HG03139 (cell line): Measurements from ENCODE around the gene P3H1.

Source experiments
- ATAC-seq: cut with Tn5 transposase; IDR thresholded peaks from one replicate; pipeline ENCODE4 v1.9.1; 2021; ENCODE audit not compliant: unreplicated experiment

P3H1 gene

DNA sequence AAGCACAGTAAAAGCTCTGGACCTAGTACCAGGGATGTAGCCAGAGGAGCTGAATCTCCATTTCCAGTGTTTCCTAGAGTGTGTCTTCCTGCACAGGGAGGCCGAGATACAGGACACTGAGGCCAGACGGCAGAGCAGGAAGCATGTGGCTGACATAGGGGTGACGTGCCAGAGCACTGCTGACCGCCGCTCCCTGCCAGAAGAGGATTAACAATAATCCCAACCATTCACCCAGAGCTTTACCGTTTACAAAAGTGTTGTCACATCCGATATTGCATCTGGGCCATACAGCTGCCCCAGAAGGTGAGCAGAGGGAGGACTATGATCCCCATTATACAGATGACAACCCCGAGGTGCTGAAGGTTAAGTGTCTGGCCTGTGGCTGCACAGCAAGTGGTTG is 21.0 kb downstream of the P3H1 start:
- ATAC-seq, result no peak

DNA sequence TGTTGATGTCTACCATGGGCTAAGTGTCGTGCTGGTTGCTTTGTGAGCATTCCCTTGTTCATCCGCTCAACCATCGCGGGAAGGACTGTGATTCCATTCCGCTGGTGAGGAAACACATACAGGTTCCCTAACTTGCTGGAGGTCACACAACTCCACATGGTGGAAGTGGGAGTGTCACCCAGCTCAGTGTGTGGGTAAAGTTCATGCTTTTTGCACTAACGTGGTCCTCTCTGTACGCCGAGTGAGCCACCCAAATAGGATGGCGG is 22.7 kb downstream of the P3H1 start:
- ATAC-seq, result no peak

DNA sequence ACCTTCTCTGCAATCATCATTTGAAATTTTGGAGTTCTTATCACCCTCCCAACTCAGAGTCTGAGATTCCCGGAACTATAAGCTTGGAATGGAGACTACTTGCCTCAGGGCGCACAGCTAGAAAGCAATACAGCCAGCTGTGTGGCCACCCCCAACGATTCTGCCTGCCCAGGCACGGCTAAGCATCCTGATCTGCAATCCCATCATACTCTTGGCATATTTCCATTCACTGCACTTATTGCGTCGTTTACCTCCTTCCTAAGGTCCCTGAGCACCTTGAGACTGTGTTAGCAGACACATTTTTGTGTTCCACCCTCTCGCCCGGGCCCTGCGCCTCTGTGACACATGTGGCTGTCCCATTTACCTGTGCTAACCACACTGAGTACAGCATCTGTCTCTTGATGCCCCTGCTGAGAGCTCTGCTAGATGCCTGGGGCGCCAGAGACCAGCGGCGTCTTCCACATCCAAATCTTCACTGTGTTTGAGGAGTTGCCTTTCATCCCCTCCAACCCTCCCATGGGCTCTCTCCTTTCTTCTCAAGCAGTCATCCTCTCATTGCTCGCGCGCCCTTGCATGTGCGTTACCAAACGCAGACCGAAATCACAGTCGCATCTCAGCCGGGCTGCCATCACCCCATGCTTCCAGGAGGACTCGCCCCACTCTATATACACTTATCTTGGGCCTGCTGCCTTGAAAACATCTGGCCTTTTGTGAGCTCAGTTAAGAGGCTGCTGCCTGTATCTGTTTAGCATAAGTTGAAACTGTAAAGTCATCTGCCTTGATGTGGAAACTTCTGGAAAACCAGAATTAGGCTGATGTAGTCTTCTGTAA is 23.3 kb downstream of the P3H1 start:
- no peak for ATAC-seq

- no peak for ATAC-seq
These were observed 24.1 kb downstream of the P3H1 start for GRCh38 chr1:42742617-42743316.

DNA sequence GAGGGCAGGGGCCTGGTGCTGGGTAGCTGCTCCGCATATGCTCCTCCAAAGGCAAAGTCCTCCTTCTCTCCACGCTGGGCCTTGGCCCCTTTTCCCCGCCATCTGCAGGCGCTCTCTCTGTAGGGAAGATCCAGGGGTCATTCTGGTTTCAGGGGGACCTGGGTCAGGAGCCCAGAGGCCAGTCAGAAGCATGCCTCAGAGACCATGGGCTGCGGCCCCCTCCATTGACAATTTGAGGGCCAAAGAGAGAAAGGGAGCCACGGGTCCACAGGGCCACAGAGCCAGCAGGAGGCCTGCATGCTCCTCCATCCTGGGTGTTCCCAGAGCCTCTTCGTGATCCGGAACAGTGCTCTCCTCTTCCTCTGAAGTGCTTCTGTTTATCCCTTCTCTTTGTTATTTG is 24.7 kb downstream of the P3H1 start:
- ATAC-seq, result no peak

DNA sequence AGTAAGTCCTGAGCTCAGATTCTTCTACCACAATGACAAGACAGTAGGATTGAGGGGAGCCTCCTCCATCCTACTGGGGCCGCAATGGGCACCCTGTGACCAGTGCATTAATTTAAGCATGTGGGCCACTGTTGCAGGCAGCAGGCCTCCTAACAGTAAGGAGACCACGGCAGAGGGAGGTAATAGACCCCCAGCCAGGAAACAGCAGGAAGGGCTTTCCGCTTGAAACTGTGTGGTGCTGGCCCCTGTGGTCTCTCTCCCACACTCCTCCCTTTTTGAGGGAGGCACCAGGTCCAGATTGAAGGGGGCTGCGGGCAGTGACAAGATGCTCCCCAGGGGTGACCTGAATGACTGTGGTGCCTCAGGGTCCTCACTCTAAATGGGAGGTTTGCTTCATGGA is 25.1 kb downstream of the P3H1 start:
- no peak for ATAC-seq

GRCh38 chr1:42740851-42741580 is 25.8 kb downstream of the P3H1 start:
- no peak for ATAC-seq

DNA sequence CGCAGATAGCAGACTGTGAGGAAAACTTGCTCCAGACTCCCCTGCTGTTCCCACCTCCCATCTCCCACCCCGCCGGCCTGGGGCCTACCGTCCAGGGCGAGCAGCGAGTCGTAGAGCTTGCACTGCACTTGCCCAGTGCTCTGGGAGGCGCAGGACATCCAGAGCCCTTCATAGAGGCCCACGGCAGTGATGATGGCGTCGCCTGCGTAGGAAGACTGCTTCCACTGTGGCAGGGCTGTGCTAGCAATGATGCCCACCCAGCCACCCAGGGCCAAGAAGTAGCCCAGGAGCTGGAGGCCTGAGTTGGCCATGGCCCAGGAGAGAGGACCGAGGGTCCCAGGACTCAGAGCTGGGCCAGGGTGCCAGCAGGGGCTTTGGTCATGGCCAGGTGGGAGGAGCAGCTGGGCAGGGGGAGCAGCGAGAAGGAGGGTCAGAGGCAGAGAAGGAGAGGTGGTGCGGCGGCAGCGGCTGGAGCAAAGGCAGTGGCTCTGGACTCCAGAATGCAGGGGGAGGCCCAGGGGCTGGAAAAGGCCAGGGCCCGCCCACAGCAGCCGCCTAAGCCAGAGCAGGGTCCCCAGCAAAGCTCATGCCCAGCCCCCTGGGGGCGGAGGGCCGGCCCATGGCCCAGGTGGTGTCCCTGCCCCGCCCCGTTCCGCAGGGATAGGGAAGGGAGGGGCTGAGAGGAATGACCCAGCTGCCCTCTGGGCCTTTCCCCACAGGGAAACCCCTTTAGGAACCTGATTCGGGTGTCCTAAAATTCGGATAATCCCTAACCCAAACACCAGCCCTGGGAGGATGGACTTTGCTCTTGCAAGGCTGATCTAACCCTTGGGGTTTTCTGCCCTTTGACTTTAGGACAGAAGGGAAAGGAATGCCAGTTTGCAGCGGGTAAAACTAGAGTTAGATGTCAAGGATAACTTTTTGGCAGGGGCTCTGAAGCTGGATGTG is 26.8 kb downstream of the P3H1 start, which contains the start of gene CLDN19:
TSS of gene CLDN19 (minus strand) at position 484 of the 948 bp plus-strand sequence. CDS start at position 311, 173 bp downstream.
- ATAC-seq, result no peak

GRCh38 chr1:42738678-42739226 is 28.1 kb downstream of the P3H1 start:
- no peak for ATAC-seq

DNA sequence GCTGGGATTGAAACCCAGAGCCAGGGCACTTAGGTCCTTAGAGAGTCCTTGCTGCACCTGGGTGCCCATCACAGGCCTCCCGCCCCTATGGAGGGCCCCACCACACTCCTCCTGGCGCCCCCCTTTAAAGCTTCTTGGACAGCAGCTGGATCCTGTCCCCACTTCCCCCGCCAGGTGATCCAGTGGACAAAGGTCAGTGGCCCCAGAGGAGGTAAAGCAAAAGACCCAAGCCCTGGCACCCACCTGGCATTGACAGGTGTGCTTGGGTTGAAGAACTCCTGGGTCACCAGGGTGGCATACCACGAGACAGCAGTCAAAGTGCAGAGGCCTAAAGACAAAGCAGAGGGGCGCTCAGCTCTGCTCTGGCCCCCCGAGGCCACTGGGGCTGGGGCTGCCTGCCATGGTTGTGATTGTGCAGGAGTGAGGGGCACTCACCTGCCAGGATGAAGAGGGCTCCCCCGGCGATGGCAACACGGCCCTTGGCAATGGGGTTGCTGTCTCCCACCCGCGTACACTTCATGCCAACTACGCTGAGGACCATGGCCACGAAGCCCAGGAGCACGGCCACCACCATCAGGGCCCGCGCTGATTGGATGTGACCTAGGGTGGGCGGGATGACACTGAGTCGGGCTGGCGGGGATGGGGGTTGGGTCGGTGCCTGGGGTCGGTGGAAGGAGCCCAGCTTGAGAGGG is 28.7 kb downstream of the P3H1 start:
- no peak for ATAC-seq

DNA sequence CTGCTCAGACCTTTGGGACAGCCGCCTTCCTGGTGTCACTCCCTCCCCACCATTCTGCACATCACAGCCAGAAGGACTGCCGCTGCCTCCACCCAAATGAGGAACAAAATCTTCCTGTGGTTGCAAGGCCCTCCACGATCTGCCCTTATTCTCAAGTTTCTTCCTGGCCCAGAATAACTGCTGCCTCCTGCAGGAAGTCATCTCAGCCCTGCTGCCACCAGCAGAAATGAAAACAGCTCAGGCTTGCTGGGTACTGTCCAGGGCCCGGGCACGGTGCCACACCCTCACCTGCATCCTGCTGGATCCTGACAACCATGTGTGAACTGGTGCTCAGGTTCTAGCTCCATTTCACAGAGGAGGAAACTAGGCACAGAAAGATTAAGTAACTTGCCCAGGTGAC is 29.6 kb downstream of the P3H1 start:
- no peak for ATAC-seq

DNA sequence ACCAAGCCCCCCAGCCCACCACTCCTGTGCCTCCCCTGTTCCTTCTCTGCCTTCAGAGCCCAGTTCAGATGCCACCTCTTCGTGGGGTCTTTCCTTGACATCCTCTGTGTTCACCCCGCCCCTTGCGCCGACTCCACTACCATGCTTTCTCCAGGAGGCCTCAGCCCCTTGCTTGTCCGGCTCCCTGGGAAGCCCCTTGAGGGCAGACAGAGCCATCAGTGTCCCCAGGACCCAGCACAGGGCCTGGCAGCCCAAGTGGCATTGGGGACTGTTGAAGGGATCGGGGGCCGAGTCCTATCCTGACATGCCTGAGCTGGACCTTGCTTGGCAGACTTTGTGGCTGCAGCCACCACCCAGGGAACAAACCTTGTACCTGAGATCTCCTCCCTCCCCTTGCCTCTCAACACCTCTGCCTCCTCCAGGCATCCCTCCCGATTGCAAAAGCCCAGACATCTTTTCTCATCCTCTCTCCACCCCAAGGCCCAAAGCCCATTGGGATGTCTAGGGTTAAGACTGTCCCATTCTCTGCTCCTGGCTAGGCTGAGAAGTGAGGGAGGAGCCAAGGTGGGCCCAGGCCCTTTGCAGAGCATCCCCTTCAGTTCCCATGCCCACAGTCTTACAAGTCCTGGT is 30.1 kb downstream of the P3H1 start:
- no peak for ATAC-seq

DNA sequence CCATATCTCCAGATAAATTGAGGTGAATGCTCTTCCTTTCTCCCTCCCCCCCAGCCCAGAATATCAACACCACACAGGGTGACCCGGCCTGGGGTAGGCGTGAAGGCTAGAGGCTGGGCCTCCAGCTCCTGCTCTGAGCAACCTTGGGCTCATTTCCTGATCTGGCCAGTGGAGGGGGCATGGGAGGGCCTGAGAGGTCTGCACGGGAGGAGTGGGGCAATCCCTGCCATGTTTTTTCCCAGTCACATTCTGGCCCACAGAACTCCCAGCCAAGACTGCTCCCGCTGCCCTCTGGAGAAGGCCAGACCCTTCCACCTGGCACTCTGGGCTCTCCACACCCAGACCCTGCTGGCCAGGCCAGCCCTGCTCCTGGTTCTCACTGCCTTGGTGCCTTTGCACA is 30.7 kb downstream of the P3H1 start:
- ATAC-seq, result no peak

DNA sequence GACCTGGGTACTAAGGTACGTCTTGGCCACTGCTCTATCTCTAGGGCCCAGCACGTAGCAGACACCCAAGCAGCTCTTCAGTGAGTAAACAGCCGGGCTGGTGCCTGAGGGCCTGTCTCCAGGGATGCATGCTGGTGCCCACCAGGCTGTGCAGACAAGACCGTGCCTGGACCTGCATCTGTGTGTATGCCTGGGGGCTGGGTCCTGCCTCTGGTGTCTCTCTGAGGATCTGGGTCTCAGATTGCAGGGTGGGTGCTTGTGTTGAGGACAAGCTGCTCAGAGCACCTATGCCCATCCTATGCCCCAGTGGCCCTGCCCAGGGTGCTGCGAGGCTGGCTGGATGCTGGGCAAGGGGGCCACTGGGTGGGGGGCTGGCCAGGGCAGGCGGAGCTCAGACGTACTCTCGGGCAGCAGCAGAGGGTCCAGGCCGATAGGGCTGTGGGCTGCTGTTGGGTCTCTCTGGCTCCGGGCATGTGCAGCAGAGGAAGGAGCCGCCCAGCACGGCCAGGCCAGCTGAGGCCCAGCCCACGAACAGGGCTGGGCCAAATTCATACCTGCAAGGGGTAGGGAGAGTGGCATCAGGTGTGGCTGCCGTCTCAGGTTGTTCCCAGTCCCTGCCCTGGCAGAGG is 31.2 kb downstream of the P3H1 start:
- no peak for ATAC-seq

GRCh38 chr1:42735056-42735455 is 31.8 kb downstream of the P3H1 start:
- ATAC-seq, result no peak

GRCh38 chr1:42734201-42735035 is 32.4 kb downstream of the P3H1 start:
- ATAC-seq, result no peak

- no peak for ATAC-seq
These were observed 33.2 kb downstream of the P3H1 start for GRCh38 chr1:42733415-42734200.
